ENCODE measurements around the gene GATA2.

The GATA2 gene

GRCh38 chr3:128473737-128474136, 19.3 kb downstream of the GATA2 start:
- DNase-seq (ENCODE audit: low read depth in 2 of 2), result no peak

DNA sequence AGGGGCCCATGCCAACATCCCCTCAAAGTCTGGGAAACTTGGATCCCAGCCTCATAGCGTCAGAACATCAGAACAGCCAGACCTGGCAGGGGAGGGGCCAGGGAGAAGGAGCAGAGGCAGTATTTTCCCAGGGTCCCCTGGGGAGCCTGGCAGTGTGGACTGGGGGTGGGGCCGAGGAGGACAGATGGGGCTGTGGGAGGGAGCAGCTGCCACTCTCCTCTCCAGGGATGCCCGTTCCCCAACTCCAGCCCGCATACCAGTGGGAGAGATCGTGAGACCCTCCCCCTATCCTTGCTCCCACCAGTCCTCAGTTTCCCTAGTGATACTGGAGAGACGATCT, 19.9 kb downstream of the GATA2 start:
- DNase-seq (ENCODE audit: low read depth in 2 of 2), result no peak

DNA sequence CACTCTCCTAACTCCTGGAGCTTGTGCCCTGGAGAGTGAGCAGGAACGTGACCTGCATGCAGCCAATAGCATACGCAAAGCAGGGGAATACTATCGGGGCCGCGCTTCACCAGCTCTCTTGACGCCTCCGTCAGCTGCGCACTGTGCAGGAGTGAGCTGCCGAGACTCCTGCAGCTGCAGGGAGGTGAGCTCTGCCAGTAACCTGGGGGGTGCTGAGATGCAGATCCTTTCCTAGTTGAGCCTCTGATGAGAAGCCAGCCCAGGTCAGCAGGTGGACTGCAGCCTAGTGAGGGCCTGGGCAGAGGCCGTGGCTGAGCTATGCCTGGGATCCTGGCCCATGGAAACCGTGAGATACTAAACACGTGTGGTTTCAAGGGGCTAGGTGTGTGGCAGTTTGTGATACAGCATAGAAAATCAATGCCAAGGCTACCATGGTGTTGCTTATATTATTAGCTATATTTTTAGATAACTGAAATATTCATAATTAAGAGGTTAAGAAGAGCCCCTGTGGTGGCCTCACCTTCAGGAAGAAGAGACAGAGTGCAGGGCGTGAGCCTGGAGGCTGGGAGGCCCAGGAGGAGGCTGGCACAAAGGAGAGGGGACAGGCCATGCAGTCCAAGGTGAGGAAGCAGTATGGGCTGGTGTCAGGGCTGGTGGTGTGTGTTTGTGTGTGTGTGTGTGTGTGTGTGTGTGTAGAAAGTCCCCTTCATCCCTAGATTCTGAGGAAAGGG, 20.4 kb downstream of the GATA2 start:
- no peak for DNase-seq (ENCODE audit: low read depth in 2 of 2)

DNA sequence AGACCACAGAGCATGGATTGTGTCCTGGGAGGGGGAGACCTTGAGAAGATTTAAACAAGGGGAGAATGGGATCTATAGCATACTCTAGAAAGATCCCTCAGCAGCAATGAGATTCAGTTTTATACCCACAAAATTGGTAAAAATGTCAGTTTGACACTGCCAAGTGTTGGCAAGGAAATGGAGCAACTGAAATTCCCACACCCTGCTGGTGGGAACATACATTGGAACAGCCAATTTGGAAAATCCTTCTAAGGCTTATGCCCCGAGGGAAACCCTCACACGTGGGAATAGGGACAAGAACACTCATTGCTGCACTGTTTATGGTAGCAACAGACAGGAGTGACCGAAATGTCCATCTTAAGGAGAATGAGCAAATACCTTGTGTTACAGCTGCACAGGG, 21.3 kb downstream of the GATA2 start:
- DNase-seq (ENCODE audit: low read depth in 2 of 2), result no peak

DNA sequence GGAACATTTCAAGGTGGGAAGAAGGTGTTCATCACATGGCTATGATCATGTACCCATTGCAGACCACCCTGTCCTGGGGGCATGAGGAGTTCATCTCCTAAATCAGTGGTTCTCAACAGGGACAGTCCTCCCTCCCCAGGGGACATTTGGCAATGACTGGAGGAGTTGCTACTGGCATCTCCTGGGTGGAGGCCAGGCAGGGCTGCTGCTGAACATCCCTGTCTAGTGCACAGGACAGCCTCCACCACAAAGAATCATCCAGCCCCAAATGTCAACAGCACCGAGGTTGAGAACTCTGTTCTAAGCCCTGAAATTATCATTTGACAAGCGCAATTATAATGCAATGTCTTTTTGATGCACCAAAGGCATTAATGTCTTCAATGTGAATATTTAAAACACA, 21.9 kb downstream of the GATA2 start:
- no peak for DNase-seq (ENCODE audit: low read depth in 2 of 2)

DNA sequence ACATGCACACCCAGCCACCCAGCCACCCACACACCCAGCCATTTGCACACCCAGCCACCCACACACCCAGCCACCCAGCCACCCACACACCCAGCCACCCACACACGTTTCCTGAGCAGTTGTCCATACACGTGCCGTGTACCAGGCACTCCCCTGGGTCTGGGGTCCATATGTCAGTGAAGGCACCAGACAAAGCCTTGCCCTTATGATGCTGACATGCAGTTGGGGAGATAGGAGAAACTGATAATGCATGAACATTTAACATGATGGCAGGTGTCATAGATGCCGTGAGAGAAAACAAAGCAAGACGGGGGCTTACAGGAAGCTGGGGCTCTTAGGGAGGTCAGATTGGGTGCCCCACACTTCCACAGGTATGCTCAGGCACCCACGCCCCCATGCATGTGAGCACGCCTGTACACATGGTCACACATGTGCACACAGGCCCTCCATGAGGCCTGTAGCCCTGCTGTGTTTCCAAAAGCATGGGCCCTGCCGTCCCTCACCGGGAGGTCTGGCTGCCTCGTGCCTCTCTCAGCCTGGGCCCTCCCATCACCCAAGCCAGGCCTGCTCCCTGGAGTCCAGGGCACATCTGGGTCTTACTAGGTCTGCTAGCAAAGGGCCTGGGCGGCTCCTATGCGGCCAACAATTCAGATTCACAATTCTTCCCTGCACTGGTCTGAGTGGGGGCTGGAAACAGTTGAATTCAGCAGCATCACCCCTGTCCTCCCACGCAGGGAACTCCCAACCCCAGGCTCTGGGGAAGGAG, 22.7 kb downstream of the GATA2 start:
- no peak for DNase-seq (ENCODE audit: low read depth in 2 of 2)

DNA sequence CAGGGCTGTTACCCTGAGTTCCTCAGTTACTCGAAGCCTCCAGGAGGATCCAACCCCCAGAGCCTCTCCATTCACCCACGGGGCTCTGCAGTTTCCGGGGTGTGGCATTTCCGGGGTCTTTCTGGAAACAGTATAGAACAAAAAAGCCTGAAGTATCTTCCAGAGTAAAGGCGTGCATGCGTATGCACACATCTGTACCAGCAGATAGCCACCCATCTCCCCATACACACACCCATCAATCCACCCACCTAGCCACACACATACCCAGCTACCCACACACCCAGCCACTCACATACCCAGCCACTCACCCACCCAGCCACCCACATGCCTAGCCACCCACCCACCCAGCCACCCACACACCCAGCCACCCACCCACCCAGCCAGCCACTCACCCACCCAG, 23.4 kb downstream of the GATA2 start:
- DNase-seq (ENCODE audit: low read depth in 2 of 2), result no peak

DNA sequence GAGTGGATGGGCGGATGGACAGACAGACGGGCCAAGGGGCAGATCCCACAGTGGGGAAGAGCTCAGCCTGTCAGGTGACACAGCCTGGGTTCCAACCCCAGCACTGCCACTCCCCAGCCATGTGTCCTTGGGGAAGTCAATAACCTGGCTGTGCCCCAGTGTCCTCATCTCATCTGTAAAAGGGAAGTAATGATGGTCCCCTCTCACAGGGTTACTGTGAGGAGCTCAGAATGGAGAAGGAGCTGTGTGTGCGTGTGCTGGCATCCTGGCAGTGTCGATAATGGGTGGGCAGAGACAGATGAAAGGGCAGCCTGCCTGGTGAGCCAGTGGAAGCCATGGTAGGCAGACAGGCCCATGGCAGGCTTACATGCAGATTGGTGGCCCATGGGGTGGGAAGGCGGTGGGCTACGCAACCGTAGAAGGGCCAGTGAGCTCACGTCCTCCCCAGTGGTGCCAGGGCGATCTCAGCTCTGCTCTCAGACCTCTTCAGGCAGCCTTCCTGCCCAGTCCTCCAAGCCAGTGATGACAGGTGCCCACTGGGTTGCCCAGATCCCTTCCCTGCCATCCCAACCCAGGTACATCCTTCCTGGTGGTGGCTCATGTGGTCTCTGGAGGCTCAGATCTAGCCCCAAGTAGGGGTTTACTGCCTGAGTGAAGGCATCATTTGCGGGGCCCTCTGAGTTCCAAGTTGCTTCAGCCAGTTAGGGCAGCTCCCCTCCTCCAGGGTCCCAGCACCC, 24.0 kb downstream of the GATA2 start:
- DNase-seq (ENCODE audit: low read depth in 2 of 2), result no peak

DNA sequence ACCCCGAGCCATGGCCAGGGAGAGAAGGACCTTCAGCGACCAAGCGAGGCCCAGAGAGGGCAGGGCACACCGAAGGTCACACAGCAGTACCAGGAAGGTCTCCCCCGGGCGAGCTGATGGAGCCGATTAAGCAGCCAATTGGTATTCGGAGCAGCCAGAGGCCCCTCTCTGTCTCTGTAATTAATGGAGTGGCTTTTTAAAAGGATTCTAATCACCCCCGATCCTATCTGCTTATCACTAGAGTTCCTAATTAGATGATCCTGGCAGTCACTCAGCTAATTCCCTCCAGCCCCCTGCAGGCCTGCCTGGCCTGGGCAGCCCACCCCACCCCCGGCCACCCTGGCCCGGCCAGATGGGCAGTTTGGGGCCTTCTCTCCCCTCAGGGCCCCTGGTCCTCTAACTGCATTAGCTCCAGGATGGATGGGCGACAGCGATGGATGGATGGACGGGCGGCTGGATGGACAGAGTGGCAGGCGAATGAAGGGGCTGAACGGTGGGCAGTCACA, 24.7 kb downstream of the GATA2 start:
- DNase-seq (ENCODE audit: low read depth in 2 of 2), result no peak

DNA sequence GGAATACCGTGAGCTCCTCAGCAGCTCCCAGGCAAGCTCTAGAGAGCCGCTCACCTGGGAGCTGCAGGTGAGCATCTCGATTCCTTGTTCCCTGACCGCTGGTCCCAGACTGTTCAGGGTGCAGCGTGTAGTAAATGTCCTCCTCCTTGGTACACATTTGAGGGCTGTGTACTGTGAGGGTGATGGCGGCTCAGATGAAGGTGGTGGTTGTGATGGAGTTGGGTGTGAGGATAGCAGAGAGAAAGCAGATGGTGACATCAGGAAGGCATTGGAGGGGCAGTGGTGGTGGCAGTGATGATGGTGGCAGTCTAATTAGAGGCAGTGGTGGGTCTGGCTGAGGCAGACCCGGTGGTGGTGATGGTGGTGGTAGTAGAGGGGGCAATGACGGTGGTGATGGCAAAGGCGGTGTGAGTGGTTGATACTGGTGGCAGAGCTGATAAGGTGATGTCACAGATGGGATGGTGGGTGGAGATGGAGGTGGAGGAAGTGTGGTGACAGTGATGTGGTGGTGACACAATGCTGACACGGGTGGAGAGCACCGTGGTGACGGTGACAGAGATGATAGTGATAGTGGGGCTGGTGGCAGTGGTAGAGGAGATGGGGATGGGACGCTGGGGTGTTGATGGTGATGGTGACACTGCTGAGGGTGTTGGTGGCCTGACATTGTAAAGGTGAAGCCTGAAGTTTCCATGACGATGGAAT, 26.0 kb downstream of the GATA2 start, which contains the start of gene DNAJB8:
Gene DNAJB8 (minus strand): TSS at position 51 of the 702 bp plus-strand sequence. CDS start 3,645 bp downstream, outside the sequence.
- no peak for DNase-seq (ENCODE audit: low read depth in 2 of 2)

DNA sequence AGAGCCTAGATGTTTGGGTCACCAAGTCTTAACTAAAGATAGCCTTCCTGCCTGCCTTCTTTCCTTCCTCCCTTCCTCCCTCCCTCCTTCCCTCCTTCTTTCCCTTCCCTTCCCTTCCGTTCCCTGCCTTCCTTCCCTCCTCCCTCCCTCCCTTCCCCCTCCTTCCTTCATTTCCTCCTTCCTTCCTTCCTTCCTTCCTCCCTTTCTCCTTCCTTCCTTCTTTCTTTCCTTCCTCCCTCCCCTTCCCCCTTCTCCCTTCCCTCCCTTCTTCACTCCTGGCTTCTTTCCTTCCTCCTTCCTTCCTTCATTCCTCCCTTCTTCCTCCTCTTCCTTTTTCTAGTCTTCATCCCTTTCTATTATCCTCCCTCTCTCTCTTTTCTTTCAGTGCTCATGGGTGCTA, 28.3 kb downstream of the GATA2 start:
- no peak for DNase-seq (ENCODE audit: low read depth in 2 of 2)

DNA sequence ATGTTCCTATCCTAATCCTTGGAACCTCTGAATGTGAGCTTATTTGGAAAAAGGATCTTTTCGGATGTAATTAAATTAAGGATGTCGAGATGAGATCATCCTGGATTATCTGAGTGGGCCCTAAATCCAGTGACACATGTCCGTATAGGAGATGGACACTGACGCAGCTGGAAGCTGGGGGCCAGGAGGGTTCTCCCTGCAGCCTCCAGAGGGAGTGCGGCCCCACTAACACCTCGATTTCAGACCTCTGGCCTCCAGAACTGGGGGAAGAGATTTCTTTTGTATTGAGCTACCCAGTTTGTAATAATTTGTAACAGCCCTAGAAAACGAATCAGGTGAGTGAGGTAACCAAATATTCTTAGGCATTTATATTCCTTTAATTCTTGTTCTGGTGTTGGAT, 28.8 kb downstream of the GATA2 start:
- DNase-seq (ENCODE audit: low read depth in 2 of 2), result no peak

GRCh38 chr3:128463771-128464170, 29.2 kb downstream of the GATA2 start:
- DNase-seq (ENCODE audit: low read depth in 2 of 2), result no peak

DNA sequence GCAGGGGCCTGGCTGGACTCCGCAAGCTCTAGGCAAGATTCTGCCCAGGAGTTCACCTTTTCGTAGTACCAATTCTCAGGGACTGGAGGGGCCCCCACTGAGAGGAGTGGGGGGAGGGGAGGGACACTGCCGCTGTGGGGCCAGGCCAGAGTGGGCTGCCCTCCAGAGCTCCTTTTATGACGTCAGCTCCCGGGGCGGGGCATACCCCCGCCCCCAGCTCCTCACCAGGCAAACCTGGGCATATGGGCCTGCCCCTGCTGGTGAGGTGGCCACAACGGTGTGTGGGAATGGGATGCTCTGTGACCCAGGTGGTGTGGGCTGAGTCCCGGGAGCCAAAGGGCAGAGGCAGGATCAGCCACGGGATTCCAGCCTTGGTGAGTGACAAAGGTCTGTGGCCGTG, 29.6 kb downstream of the GATA2 start:
- no peak for DNase-seq (ENCODE audit: low read depth in 2 of 2)

GRCh38 chr3:128462931-128463330, 30.1 kb downstream of the GATA2 start:
- DNase-seq (ENCODE audit: low read depth in 2 of 2), result no peak

DNA sequence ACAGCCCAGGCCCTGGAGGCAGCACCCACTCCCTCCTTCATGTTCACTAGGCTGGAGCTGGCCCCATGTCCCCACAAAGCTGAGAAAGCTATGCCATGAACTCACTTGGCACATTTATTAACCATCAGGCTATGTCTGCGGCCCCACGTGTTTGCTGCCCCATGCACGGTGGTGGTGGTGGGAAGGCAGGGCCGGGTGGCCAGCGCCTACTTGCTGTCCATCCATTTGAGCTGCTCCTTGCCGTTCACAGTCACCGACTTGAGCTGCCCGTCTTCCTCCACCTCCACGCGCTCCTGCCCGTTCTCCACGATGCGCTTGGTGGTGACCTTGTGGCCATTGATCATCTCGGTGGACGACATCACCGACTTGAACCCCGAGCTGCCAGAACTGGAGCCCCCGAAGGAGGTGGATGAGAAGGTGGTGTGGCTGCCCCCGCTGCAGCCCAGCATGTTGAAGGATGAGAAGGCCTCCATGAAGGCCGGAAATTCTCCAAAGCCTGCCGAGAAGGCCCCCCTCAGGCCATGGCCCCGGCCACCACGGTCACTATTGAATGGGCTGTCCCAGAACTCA, 30.6 kb downstream of the GATA2 start:
- DNase-seq (ENCODE audit: low read depth in 2 of 2), result no peak

DNA sequence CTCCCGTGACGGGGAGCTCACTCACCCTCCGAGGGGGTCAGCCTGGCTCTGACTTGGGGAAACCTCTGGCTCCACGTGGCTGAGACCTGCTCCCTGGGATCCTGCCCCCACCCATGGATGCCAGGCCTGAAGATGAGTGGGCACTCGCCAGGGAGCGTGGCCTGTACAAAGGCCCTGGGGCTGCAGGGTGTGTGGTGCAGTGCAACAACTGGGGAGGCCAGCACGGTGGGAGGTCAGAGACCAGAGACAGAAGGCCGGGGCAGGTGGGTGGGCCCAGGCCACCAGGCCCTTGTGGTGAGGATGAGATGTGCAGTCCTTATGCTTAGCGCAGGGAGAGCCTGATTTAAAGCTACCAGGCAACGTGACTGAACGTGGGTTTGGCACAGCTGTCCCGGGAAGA, 31.3 kb downstream of the GATA2 start:
- no peak for DNase-seq (ENCODE audit: low read depth in 2 of 2)

GRCh38 chr3:128459461-128459820, 33.6 kb downstream of the GATA2 start:
- no peak for DNase-seq (ENCODE audit: low read depth in 2 of 2)

- no peak for DNase-seq (ENCODE audit: low read depth in 2 of 2)
Observed at GRCh38 chr3:128458746-128459460, 34.1 kb downstream of the GATA2 start.

- DNase-seq (ENCODE audit: low read depth in 2 of 2), result no peak
Observed at GRCh38 chr3:128457937-128458336, 35.1 kb downstream of the GATA2 start.
